ENCODE measurements around the gene LCE1B.

The LCE1B gene

GRCh38 chr1:152811671-152812070, at the start of gene LCE1B:
LCE1B (plus strand) TSS chr1:152811971; CDS start chr1:152812447, 476 bp downstream.
- no peak for DNase-seq

- DNase-seq = no peak
Observed at GRCh38 chr1:152768847-152769533, 42.8 kb upstream of the LCE1B start.

GRCh38 chr1:152770411-152770810, 41.4 kb upstream of the LCE1B start:
- DNase-seq = no peak

GRCh38 chr1:152774875-152775274, 36.9 kb upstream of the LCE1B start, which contains the start of gene LCE1F:
LCE1F (plus strand) TSS chr1:152775140; CDS start chr1:152776372, 1,232 bp downstream.
- DNase-seq = no peak

GRCh38 chr1:152776361-152776760, 35.4 kb upstream of the LCE1B start:
- DNase-seq = no peak

GRCh38 chr1:152777510-152778137, 34.1 kb upstream of the LCE1B start:
- DNase-seq = no peak

- no peak for DNase-seq
Observed at GRCh38 chr1:152783095-152783494, 28.7 kb upstream of the LCE1B start.

GRCh38 chr1:152786077-152786476, 25.7 kb upstream of the LCE1B start, which contains the start of gene LCE1E:
LCE1E (plus strand) TSS chr1:152786257; CDS start chr1:152787300, 1,043 bp downstream.
- no peak for DNase-seq

- no peak for DNase-seq
Observed at GRCh38 chr1:152795686-152796085, 16.1 kb upstream of the LCE1B start.

- DNase-seq = no peak
Observed at GRCh38 chr1:152796421-152796820, 15.3 kb upstream of the LCE1B start, which contains the start of gene LCE1D. LCE1D (plus strand) TSS chr1:152796721; CDS start chr1:152797795, 1,074 bp downstream.

GRCh38 chr1:152801333-152801732, 10.4 kb upstream of the LCE1B start:
- DNase-seq = no peak

GRCh38 chr1:152806576-152806975, 5.2 kb upstream of the LCE1B start, which contains the start of gene LCE1C:
LCE1C (minus strand) TSS chr1:152806651; CDS start chr1:152805478, 1,173 bp downstream.
- no peak for DNase-seq

- DNase-seq = no peak
Observed at GRCh38 chr1:152811050-152811449, 721 bp upstream of the LCE1B start.

GRCh38 chr1:152817309-152817708, 5.5 kb downstream of the LCE1B start:
- no peak for DNase-seq

GRCh38 chr1:152823294-152823693, 11.5 kb downstream of the LCE1B start:
- no peak for DNase-seq

- DNase-seq = no peak
Observed at GRCh38 chr1:152824964-152825363, 13.2 kb downstream of the LCE1B start.

GRCh38 chr1:152827173-152827572, 15.4 kb downstream of the LCE1B start, which contains the start of gene LCE1A:
LCE1A (plus strand) TSS chr1:152827473; CDS start chr1:152827473, 0 bp downstream.
- DNase-seq = no peak

GRCh38 chr1:152836870-152837269, 25.1 kb downstream of the LCE1B start:
- DNase-seq = no peak

GRCh38 chr1:152842556-152842955, 30.8 kb downstream of the LCE1B start, which contains the start of gene LCE6A:
LCE6A (plus strand) TSS chr1:152842856; CDS start chr1:152843521, 665 bp downstream.
- no peak for DNase-seq

GRCh38 chr1:152855661-152856060, 43.9 kb downstream of the LCE1B start:
- no peak for DNase-seq

GRCh38 chr1:152858062-152858461, 46.3 kb downstream of the LCE1B start:
- no peak for DNase-seq

GRCh38 chr1:152859696-152860095, 47.9 kb downstream of the LCE1B start, which contains the start of gene LCE7A:
LCE7A (plus strand) TSS chr1:152859996; CDS start chr1:152860698, 702 bp downstream.
- no peak for DNase-seq

GRCh38 chr1:152860129-152860528, 48.4 kb downstream of the LCE1B start:
- no peak for DNase-seq

GRCh38 chr1:152861374-152861773, 49.6 kb downstream of the LCE1B start:
- DNase-seq = no peak

Measured in NCI-H187 (cell line).